Measurements from ENCODE around the gene PLCL2. TPM values are rescaled to one million over a fixed set of nuclear protein-coding genes. Genes with fewer than 3 reads are reported as not detected.

PLCL2 gene
- total RNA-seq, 1 experiment from 2014 or later = 0.07 TPM

GRCh38 chr3:16842272-16843270 is 42.2 kb upstream of the PLCL2 start:
- ChIA-PET CTCF (interaction anchor here (0.7 kb wide), 1 partner anchor 26 kb away, joined by 3 read pairs; no protein-coding TSS in a partner anchor), POLR2A (no interaction called here)
- Mint-ChIP-seq H3K36me3 (ENCODE audit: insufficient read depth, unreplicated experiment) (no peaks in the 10 kb centered on the region), H3K4me3 (ENCODE audit: unreplicated experiment) (no peak overlapping the region), H3K27me3 (ENCODE audit: insufficient read depth, unreplicated experiment) (peaks cover 27% of the 10 kb centered on the region), H3K4me1 (ENCODE audit: low read depth, unreplicated experiment) (no peaks in the 10 kb centered on the region), H3K27ac (ENCODE audit: unreplicated experiment) (no peak overlapping the region), H3K9me3 (ENCODE audit: unreplicated experiment) (no peaks in the 10 kb centered on the region)
- no peaks in the 10 kb centered on the region for H3K9me3 ChIP-seq
- H3K36me3 ChIP-seq (ENCODE audit: control insufficient read depth, insufficient read depth, low read length) = no peaks in the 10 kb centered on the region
- intact Hi-C loops (cut with micrococcal nuclease; ENCODE audit: unreplicated experiment) = loop anchor here (10.0 kb wide), 1 partner anchor 238 kb away; the partner anchor contains the start of gene DAZL
- no peak overlapping the region for H3K4me3 ChIP-seq (ENCODE audit: low read depth, low read length)
- H3K4me1 ChIP-seq = no peaks in the 10 kb centered on the region
- no peak for TF ChIP-seq CTCF (IDR thresholded peaks at IDR 0.05; ENCODE audit: insufficient read depth in 1 of 2, low read depth in 1 of 2, low read length in 1 of 2, severe bottlenecking in 1 of 2, unreplicated experiment in 1 of 2)
- no TSS peak for BruUV-seq (replicated peaks)
- no peaks in the 10 kb centered on the region; the same call in 1 of the 2 replicates for H3K27me3 ChIP-seq (replicated peaks; ENCODE audit: control insufficient read depth, insufficient read depth, low read length)
- DNase-seq = no peak

- Mint-ChIP-seq H3K27ac (ENCODE audit: unreplicated experiment) (no peak overlapping the region), H3K4me3 (ENCODE audit: unreplicated experiment) (no peak overlapping the region), H3K4me1 (ENCODE audit: low read depth, unreplicated experiment) (no peaks in the 10 kb centered on the region), H3K36me3 (ENCODE audit: insufficient read depth, unreplicated experiment) (no peaks in the 10 kb centered on the region), H3K9me3 (ENCODE audit: unreplicated experiment) (no peaks in the 10 kb centered on the region), H3K27me3 (ENCODE audit: insufficient read depth, unreplicated experiment) (peaks cover 22% of the 10 kb centered on the region)
- H3K27me3 ChIP-seq (replicated peaks; ENCODE audit: control insufficient read depth, insufficient read depth, low read length) = no peaks in the 10 kb centered on the region; the same call in 1 of the 2 replicates
- CTCF ChIA-PET = no interaction called here
- no peaks in the 10 kb centered on the region for H3K36me3 ChIP-seq (ENCODE audit: control insufficient read depth, insufficient read depth, low read length)
- no peak for DNase-seq
- intact Hi-C loops (cut with micrococcal nuclease; ENCODE audit: unreplicated experiment) = loop anchor here (10.0 kb wide), 1 partner anchor 239 kb away; the partner anchor contains the start of gene DAZL
- BruUV-seq (replicated peaks) = no TSS peak
- no peaks in the 10 kb centered on the region for H3K4me1 ChIP-seq
- POLR2A ChIA-PET = no interaction called here
- no peaks in the 10 kb centered on the region for H3K9me3 ChIP-seq
- H3K4me3 ChIP-seq (ENCODE audit: low read depth, low read length) = no peak overlapping the region
- no peak for TF ChIP-seq CTCF (IDR thresholded peaks at IDR 0.05; ENCODE audit: insufficient read depth in 1 of 2, low read depth in 1 of 2, low read length in 1 of 2, severe bottlenecking in 1 of 2, unreplicated experiment in 1 of 2)
Measured at GRCh38 chr3:16844222-16844621, 40.5 kb upstream of the PLCL2 start.

- Mint-ChIP-seq H3K4me3 (ENCODE audit: unreplicated experiment) (no peak overlapping the region), H3K36me3 (ENCODE audit: insufficient read depth, unreplicated experiment) (no peaks in the 10 kb centered on the region), H3K27ac (ENCODE audit: unreplicated experiment) (no peak overlapping the region), H3K4me1 (ENCODE audit: low read depth, unreplicated experiment) (no peaks in the 10 kb centered on the region), H3K27me3 (ENCODE audit: insufficient read depth, unreplicated experiment) (peaks cover 22% of the 10 kb centered on the region), H3K9me3 (ENCODE audit: unreplicated experiment) (no peaks in the 10 kb centered on the region)
- Histone ChIP-seq H3K27me3 (replicated peaks; ENCODE audit: control insufficient read depth, insufficient read depth, low read length) (no peaks in the 10 kb centered on the region; the same call in 1 of the 2 replicates), H3K4me1 (no peaks in the 10 kb centered on the region), H3K4me3 (ENCODE audit: low read depth, low read length) (no peak overlapping the region), H3K36me3 (ENCODE audit: control insufficient read depth, insufficient read depth, low read length) (no peaks in the 10 kb centered on the region), H3K9me3 (no peaks in the 10 kb centered on the region)
- ChIA-PET POLR2A (no interaction called here), CTCF (no interaction called here)
- DNase-seq = no peak
- TF ChIP-seq CTCF (IDR thresholded peaks at IDR 0.05; ENCODE audit: insufficient read depth in 1 of 2, low read depth in 1 of 2, low read length in 1 of 2, severe bottlenecking in 1 of 2, unreplicated experiment in 1 of 2) = no peak
- BruUV-seq (replicated peaks) = no TSS peak
- intact Hi-C loops (cut with micrococcal nuclease; ENCODE audit: unreplicated experiment) = loop anchor here (10.0 kb wide), 1 partner anchor 240 kb away; the partner anchor contains the start of gene DAZL
Measured at GRCh38 chr3:16844791-16845190, 40.0 kb upstream of the PLCL2 start.
